ENCODE data around the gene EEFSEC. TPM values are rescaled to one million over a fixed set of nuclear protein-coding genes. Genes with fewer than 3 reads are reported as not detected.

The EEFSEC gene
- total RNA-seq, 1 donor from 2014 or later: 16.2 TPM

- Histone ChIP-seq H3K27ac (no peak overlapping the region), H3K4me3 (no peak overlapping the region), H3K9me3 (no peaks in the 10 kb centered on the region), H3K4me1 (no peaks in the 10 kb centered on the region), H3K27me3 (no peaks in the 10 kb centered on the region), H3K36me3 (no peaks in the 10 kb centered on the region)
- no peak for TF ChIP-seq CTCF (IDR thresholded peaks at IDR 0.05)
- no peak for DNase-seq (ENCODE audit: low spot score in 2 of 2)
- intact Hi-C loops (cut with DNase I): no loop called here
Measured at GRCh38 chr3:128402319-128402718, 249.0 kb downstream of the EEFSEC start.

- Histone ChIP-seq H3K4me3 (no peak overlapping the region), H3K9me3 (no peaks in the 10 kb centered on the region), H3K27me3 (no peaks in the 10 kb centered on the region), H3K4me1 (no peaks in the 10 kb centered on the region), H3K27ac (no peak overlapping the region), H3K36me3 (no peaks in the 10 kb centered on the region)
- DNase-seq (ENCODE audit: low spot score in 2 of 2): no peak
- TF ChIP-seq CTCF (IDR thresholded peaks at IDR 0.05): no peak
- intact Hi-C loops (cut with DNase I): no loop called here
Measured at GRCh38 chr3:128402998-128403397, 249.7 kb downstream of the EEFSEC start.

GRCh38 chr3:128404276-128405068, 251.2 kb downstream of the EEFSEC start:
- Histone ChIP-seq H3K9me3 (no peaks in the 10 kb centered on the region), H3K27ac (no peak overlapping the region), H3K4me1 (no peaks in the 10 kb centered on the region), H3K27me3 (no peaks in the 10 kb centered on the region), H3K36me3 (no peaks in the 10 kb centered on the region), H3K4me3 (no peak overlapping the region)
- DNase-seq (ENCODE audit: low spot score in 2 of 2): no peak
- no peak for TF ChIP-seq CTCF (IDR thresholded peaks at IDR 0.05)
- intact Hi-C loops (cut with DNase I): no loop called here

- DNase-seq (ENCODE audit: low spot score in 2 of 2): no peak
- Histone ChIP-seq H3K27me3 (no peaks in the 10 kb centered on the region), H3K9me3 (no peaks in the 10 kb centered on the region), H3K27ac (no peak overlapping the region), H3K36me3 (no peaks in the 10 kb centered on the region), H3K4me1 (no peaks in the 10 kb centered on the region), H3K4me3 (no peak overlapping the region)
- intact Hi-C loops (cut with DNase I): no loop called here
- TF ChIP-seq CTCF (IDR thresholded peaks at IDR 0.05): no peak
Measured at GRCh38 chr3:128405554-128406277, 252.4 kb downstream of the EEFSEC start.

- no peak for DNase-seq (ENCODE audit: low spot score in 2 of 2)
- no peak overlapping the region for H3K27ac ChIP-seq
- H3K9me3 ChIP-seq: no peaks in the 10 kb centered on the region
- H3K27me3 ChIP-seq: no peaks in the 10 kb centered on the region
- no peak for TF ChIP-seq CTCF (IDR thresholded peaks at IDR 0.05)
- H3K36me3 ChIP-seq: no peaks in the 10 kb centered on the region
- no peaks in the 10 kb centered on the region for H3K4me1 ChIP-seq
- no peak overlapping the region for H3K4me3 ChIP-seq
- intact Hi-C loops (cut with DNase I): no loop called here
Measured at GRCh38 chr3:128407247-128407646, 254.0 kb downstream of the EEFSEC start.
